IPS DF 6.9 (cell line): ENCODE measurements around the gene NGF.
"Not testable (repeated sequence)": the region's sequence is repeated elsewhere in the genome, so short reads cannot be mapped to it uniquely, and the experiment has no call there.

Experiments
- DNase-seq: peaks from one replicate; pipeline ENCODE4 v3.0.0-alpha.2; 2013; ENCODE audit warnings: low read depth, low spot score
- H3K27ac ChIP-seq: one replicate; pipeline ENCODE4 v1.5.1; 2013; ENCODE audit warnings: low read length, control low read depth
- H3K27me3 ChIP-seq: 2 replicates; pipeline ENCODE4 v1.6.1; 2013; ENCODE audit warnings: mild to moderate bottlenecking, low read length; ENCODE audit not compliant: control insufficient read depth, insufficient read depth
- H3K36me3 ChIP-seq: 2 replicates; pipeline ENCODE4 v1.6.1; 2013; ENCODE audit warnings: low read length; ENCODE audit not compliant: control insufficient read depth, insufficient read depth
- H3K4me1 ChIP-seq: 2 replicates; pipeline ENCODE4 v1.6.1; 2013; ENCODE audit warnings: low read length; ENCODE audit not compliant: control insufficient read depth, insufficient read depth
- H3K4me3 ChIP-seq: 2 replicates; pipeline ENCODE4 v1.5.1; 2013; ENCODE audit warnings: mild to moderate bottlenecking, low read length
- H3K9me3 ChIP-seq: 2 replicates; pipeline ENCODE4 v1.6.1; 2013; ENCODE audit warnings: low read length, inconsistent platforms; ENCODE audit not compliant: control insufficient read depth, insufficient read depth
- WGBS: extraction: QIAGEN DNeasy Blood & Tissue Kit; methylation state at CpG from one replicate; pipeline ENCODE4 v1.1.7; 2013; ENCODE audit warnings: mixed read lengths, missing lambda C conversion rate; ENCODE audit not compliant: insufficient read length, insufficient coverage; 5-methylcytosine and 5-hydroxymethylcytosine counted together

NGF gene

DNA sequence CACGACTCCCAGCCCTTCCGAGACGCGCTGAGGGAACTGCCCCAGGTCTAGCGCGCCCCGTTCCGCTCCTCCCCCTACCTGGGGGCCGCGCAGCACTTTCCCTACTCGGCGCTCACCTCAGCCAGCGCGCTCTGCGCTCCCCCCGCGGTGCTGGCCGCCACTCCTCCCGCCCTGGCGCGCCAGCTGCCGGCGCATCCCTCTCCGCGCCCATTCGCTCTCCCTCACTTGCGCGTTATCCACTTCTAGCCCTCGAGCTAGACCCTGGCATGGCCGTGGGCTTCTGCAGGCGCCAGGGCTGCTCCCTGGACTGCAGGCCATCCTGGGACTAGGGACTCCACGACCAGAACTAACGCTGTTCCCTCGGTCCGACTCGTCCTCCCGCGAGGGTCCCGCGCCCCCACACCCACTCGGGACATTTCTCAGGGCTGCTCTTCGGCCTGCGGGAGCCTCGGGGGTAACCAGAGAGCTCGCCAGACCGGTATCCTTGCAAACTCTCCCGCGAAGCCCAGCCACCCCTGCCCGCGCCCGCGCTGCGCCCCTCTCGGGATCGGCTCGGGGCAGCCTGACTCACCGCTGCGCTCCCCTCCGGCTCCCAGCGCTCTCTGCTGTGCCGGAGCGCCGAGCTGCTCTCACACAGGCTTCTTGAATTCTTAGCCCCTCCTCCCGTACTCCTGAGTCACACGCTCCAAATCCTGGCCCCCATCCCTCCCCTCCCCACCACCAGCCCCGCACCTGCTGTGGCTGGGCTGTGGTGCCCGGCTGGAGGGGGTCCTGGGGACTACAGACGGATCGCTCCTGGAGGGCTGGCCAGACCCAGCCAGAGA, at the start of gene NGF:
Gene NGF (minus strand): TSS at position 617 of the 824 bp plus-strand sequence. CDS start 51,454 bp downstream, outside the sequence.
- H3K27me3 ChIP-seq: peaks cover 20% of the 10 kb centered on the region
- H3K9me3 ChIP-seq: no peaks in the 10 kb centered on the region
- H3K27ac ChIP-seq: no peak within 1 kb of the TSS
- no CpG with 5 or more reads among the region's 69 CpGs for WGBS
- H3K4me3 ChIP-seq: peak within 1 kb of the TSS; percentile 40
- DNase-seq: peak; percentile 47
- H3K36me3 ChIP-seq: no peaks in the 10 kb centered on the region
- H3K4me1 ChIP-seq: no peaks in the 10 kb centered on the region; the same call in 1 of the 2 replicates

DNA sequence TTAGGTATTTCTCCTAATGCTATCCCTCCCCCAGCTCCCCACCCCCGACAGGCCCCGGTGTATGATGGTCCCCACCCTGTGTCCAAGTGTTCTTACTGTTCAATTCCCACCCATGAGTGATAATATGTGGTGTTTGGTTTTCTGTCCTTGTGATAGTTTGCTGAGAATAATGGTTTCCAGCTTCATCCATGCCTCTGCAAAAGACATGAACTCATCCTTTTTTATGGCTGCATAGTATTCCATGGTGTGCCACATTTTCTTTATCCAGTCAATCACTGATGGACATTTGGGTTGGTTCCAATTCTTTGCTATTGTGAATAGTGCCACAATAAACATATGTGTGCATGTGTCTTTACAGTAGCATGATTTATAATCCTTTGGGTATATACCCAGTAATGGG, 45.4 kb upstream of the NGF start:
- not testable (repeated sequence) for H3K27ac ChIP-seq

DNA sequence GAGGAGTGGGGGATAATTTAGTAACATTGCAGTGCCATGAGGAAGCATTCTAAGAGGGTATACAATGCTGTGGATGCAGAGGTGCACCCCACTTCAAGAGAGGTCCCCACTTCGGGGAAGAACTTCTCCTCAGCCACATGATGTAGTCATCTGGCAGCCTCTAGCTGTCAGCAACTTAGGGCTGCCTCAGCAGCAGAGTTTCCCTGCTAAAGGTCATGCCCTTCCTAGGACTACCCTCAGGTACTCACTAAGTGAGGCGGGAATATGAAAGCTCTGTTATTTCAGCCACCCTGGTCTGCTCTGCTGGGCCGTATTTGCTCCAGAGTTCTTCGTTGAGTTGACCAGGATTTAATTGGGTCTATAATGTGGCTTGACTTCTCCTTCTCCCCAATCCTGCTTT, 41.9 kb upstream of the NGF start:
- Histone ChIP-seq H3K27ac (no peak overlapping the region), H3K9me3 (no peaks in the 10 kb centered on the region), H3K36me3 (no peaks in the 10 kb centered on the region), H3K4me3 (no peak overlapping the region), H3K4me1 (no peaks in the 10 kb centered on the region; the same call in 1 of the 2 replicates), H3K27me3 (no peaks in the 10 kb centered on the region)
- DNase-seq: no peak
- WGBS: no CpG with 5 or more reads among the region's 4 CpGs

More for the DNA sequence above, 45.4 kb upstream of the NGF start:
- not testable (repeated sequence) for H3K4me1 ChIP-seq, H3K4me3 ChIP-seq, H3K9me3 ChIP-seq, DNase-seq, H3K27me3 ChIP-seq, H3K36me3 ChIP-seq
- WGBS: no CpG with 5 or more reads among the region's 2 CpGs

DNA sequence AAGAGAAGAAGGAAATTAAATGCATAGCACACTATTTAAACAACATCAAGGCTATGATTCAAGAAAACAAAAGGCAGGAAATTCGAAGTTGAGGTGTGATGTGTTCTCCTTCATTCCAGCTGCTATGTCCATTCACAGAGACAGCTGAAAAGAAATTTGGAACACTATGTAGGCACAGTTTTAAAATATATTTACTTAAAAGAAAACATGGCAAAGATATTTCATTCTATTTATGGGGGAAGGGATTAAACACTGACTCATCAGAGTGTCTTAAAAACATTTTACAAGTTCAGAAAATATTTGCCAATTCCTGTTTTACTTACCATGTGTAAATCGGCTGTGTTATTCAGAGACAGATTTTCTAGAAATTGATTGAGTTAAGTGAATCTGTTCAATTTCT, 39.4 kb upstream of the NGF start:
- Histone ChIP-seq H3K27ac (no peak overlapping the region), H3K4me1 (no peaks in the 10 kb centered on the region; the same call in 1 of the 2 replicates), H3K27me3 (no peaks in the 10 kb centered on the region), H3K36me3 (no peaks in the 10 kb centered on the region), H3K9me3 (no peaks in the 10 kb centered on the region), H3K4me3 (no peak overlapping the region)
- no CpG with 5 or more reads among the region's 2 CpGs for WGBS
- DNase-seq: no peak

DNA sequence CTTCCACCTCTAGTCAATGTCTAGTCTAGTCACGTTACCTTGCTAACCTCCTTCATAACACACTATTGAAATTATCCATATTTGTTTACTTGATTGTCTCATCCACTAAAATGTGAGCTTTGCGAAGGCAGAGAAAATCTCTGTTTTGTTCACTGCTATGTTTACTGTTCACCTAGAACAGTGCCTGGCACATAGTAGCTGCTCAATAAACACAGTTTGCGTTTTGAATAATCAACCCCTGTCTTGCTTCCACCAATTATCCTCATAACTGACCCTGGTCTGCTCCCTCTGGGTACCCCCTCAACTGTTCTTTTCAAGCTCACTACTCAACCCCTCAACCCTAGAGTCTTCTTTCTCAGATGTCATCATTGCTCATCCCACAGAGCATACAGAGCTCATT, 36.5 kb upstream of the NGF start:
- no peaks in the 10 kb centered on the region for H3K9me3 ChIP-seq
- no peak overlapping the region for H3K27ac ChIP-seq
- WGBS: no CpG with 5 or more reads among the region's 3 CpGs
- no peaks in the 10 kb centered on the region for H3K36me3 ChIP-seq
- H3K4me3 ChIP-seq: no peak overlapping the region
- H3K4me1 ChIP-seq: no peaks in the 10 kb centered on the region; the same call in 1 of the 2 replicates
- DNase-seq: no peak
- H3K27me3 ChIP-seq: no peaks in the 10 kb centered on the region

DNA sequence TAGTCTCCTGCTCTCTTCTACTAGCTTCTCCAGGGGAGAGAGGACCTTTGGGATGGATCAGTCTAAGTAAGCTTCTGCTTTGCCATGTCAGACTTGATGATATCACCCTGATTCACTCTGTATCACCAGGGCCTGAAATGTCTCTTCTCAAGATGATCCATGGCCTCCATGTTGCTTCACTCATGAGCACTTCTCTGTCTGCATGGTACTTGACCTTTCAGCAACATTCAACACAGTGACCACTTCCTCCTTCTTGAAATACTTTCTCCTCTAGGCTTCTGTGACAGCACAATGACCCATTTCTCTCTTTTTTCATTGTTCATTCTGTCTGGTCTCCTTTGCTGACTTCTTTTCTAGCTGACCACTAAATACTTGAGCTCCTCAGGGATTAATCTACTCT, 35.3 kb upstream of the NGF start:
- Histone ChIP-seq H3K27me3 (no peaks in the 10 kb centered on the region), H3K9me3 (no peaks in the 10 kb centered on the region), H3K36me3 (no peaks in the 10 kb centered on the region), H3K4me1 (no peaks in the 10 kb centered on the region; the same call in 1 of the 2 replicates), H3K4me3 (no peak overlapping the region), H3K27ac (no peak overlapping the region)
- DNase-seq: no peak

DNA sequence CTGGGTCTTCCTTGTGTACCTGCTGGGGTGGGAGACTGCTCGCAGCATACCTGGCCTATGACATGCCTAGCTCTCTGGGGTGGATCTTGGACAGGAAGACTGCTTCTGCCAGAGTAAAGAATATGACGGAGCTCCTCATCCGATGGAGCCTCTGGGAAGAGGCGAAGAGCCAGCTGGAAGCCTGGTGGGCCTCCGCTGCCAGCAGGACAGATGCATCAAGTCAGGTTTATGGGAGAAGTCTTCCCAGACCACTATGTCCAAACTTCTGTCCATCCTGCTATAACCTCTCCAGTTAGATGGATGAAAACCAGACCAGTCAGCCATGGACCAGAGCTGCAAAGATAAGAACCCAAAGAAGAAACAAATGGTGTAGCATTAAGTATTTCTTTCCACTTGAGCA, 27.7 kb upstream of the NGF start:
- DNase-seq: no peak
- WGBS: no CpG with 5 or more reads among the region's 5 CpGs
- H3K4me1 ChIP-seq: no peaks in the 10 kb centered on the region
- no peak overlapping the region for H3K4me3 ChIP-seq
- H3K36me3 ChIP-seq: no peaks in the 10 kb centered on the region
- H3K27me3 ChIP-seq: no peaks in the 10 kb centered on the region
- no peak overlapping the region for H3K27ac ChIP-seq
- no peaks in the 10 kb centered on the region for H3K9me3 ChIP-seq

DNA sequence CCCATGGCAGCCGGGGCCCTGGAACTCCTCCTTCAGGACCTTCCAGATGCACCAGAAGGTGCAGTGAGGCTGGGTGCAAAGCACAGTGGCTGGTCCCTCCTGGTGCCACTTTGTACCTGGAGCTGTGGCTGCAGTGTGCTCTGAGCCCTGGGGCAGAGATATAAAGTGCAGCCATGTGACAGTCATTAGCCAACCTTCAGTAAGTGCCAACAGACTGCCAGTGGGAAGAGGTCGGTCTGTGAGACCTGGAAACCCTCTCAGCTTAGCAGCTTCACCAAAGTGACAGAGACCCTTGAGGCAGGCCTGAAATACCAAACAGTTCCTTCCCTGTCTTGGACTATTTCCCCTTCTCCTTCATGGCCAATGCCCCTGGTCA, 26.7 kb upstream of the NGF start:
- WGBS: no CpG with 5 or more reads among the region's 2 CpGs
- DNase-seq: no peak
- no peaks in the 10 kb centered on the region for H3K4me1 ChIP-seq
- no peaks in the 10 kb centered on the region for H3K9me3 ChIP-seq
- H3K27ac ChIP-seq: no peak overlapping the region
- no peaks in the 10 kb centered on the region for H3K36me3 ChIP-seq
- H3K27me3 ChIP-seq: no peaks in the 10 kb centered on the region
- no peak overlapping the region for H3K4me3 ChIP-seq

DNA sequence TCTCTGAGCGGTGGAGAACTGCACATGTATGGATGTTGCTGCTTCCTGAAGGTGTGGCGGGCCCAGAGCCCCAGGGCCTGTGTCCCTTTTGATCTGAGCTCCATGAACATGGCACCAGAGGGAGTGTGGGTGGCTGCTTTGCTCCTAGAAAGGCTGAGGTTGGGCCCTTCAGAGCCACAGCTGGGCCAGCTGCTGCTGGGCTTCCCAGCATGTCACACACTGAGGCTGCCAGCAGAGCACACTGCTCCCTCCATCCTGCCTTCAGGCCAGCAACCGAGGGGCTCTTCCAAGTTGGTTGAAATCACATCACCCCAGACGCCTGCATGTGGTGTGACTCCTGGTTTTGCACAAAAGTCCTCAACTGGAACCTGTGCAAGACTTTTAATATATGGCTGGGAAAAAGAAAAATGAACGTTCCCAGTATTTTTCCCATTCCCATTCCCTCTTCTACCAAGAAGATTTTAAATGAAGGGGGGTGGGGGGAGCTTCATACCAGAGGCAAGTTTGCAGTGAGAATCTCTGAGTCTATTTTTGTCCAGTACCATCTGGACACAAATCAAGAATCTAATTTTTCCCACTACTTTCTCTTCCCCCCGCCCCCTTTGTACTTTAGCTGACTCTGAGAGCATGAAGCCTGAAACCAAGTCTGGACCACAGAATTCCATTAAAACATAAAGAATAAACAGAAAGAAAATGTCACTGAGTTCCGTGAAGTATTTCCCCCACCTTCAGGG, 26.2 kb upstream of the NGF start:
- Histone ChIP-seq H3K36me3 (no peaks in the 10 kb centered on the region), H3K27me3 (no peaks in the 10 kb centered on the region), H3K4me1 (no peaks in the 10 kb centered on the region), H3K9me3 (no peaks in the 10 kb centered on the region), H3K27ac (no peak overlapping the region), H3K4me3 (no peak overlapping the region)
- WGBS: no CpG with 5 or more reads among the region's 7 CpGs
- no peak for DNase-seq

DNA sequence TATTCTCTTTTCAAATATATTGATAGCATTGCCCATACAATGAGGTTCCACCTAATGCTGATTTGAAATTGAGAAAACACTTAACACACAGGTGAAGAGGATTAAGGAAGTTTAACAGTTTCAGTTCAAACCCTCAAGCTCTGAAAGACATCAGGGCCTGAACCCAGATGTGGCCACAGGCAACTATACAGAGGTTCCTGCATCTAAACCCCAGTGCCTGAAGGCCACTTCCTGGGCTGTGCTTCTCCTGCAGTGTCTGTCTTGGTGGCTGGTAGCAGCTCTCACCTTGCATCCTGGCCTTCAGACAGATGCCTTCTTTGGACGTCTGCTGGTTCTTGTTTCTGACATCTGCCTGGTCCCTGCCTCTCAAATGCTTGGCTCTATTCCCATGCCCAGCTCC, 25.1 kb upstream of the NGF start:
- Histone ChIP-seq H3K36me3 (no peaks in the 10 kb centered on the region), H3K27me3 (no peaks in the 10 kb centered on the region), H3K27ac (no peak overlapping the region), H3K4me3 (no peak overlapping the region), H3K9me3 (no peaks in the 10 kb centered on the region), H3K4me1 (no peaks in the 10 kb centered on the region)
- WGBS: no CpG with 5 or more reads among the region's 1 CpG
- DNase-seq: no peak
